Transverse colon (tissue), 4 donors: ENCODE results near the gene ABCC12. TPM values are rescaled to one million over a fixed set of nuclear protein-coding genes. Genes with fewer than 3 reads are reported as not detected.

Experiments used
- DNase-seq: peaks from one replicate; pipeline ENCODE4 v3.0.0-alpha.2; 2019
- H3K27ac ChIP-seq, 4 donors: fragments of 200-600 bp; sonication (generic); 2 replicates each; pipeline ENCODE4 v1.5.1; 2016 to 2018; ENCODE audit warnings: inconsistent platforms in 4 of 4
- H3K27me3 ChIP-seq: fragments of 200-600 bp; sonication (generic); 2 replicates; pipeline ENCODE4 v1.5.1; 2017; ENCODE audit warnings: inconsistent platforms
- H3K36me3 ChIP-seq, 4 donors: fragments of 200-600 bp; sonication (generic); 2 replicates each; pipeline ENCODE4 v1.5.1; 2017 to 2019; ENCODE audit warnings: inconsistent platforms in 4 of 4
- H3K4me1 ChIP-seq, 4 donors: fragments of 200-600 bp; sonication (generic); 2 replicates each; pipeline ENCODE4 v1.5.1; 2017 to 2020; ENCODE audit warnings: inconsistent platforms in 4 of 4
- H3K4me3 ChIP-seq, 4 donors: fragments of 200-600 bp; sonication (generic); 1 replicate in 1 of 4; 2 replicates in 3 of 4; pipeline versions ENCODE4 v1.5.1 to v1.6.1; 2017 to 2019; ENCODE audit warnings: inconsistent platforms in 4 of 4
- H3K9me3 ChIP-seq, 2 donors: fragments of 200-600 bp; sonication (generic); 2 replicates each; pipeline ENCODE4 v1.5.1; 2017 to 2019; ENCODE audit warnings: inconsistent platforms in 2 of 2
- EP300 ChIP-seq: sonication (generic); formaldehyde crosslinking; IDR thresholded peaks from one replicate; pipeline ENCODE4 v1.6.1; 2017; ENCODE audit warnings: antibody characterized with exemption, low read depth
- POLR2A ChIP-seq: fragments of 450-650 bp; IDR thresholded peaks from one replicate; pipeline ENCODE4 v1.6.1; 2016; ENCODE audit warnings: antibody characterized with exemption, mild to moderate bottlenecking, moderate library complexity
- POLR2AphosphoS5 ChIP-seq, 3 donors: sonication (generic); formaldehyde crosslinking; IDR thresholded peaks; one replicate each; pipeline ENCODE4 v1.6.1; 2016; ENCODE audit warnings: antibody characterized with exemption in 3 of 3
- WGBS, 2 donors: methylation state at CpG; one replicate each; pipeline ENCODE4 v1.1.5; 2018; ENCODE audit warnings: low coverage in 1 of 2; 5-methylcytosine and 5-hydroxymethylcytosine counted together
- in situ Hi-C, 4 donors: fragments of 200-750 bp; cut with MboI; loops; one replicate each; pipeline versions ENCODE4 v1.15.0 to v1.15.1; 2017; ENCODE audit warnings: low sequenced_read_pairs in 3 of 4, low pct_ligation_motif_present in 1 of 4, low pct_unique_long_range_greater_than_20kb in 1 of 4
- intact Hi-C: fragments of 100-400 bp; cut with DNase I; formaldehyde crosslinking; loops from one replicate; pipeline ENCODE4 v1.15.1; 2023; ENCODE audit warnings: low total_unique reads
- total RNA-seq, 4 donors: library from RNA; depleted of rRNA; stranded (reverse); fragments of >200 nt; gene quantifications; one replicate each; pipeline ENCODE4 v1.1.0, GENCODE V29; 2016
- TF ChIP-seq, protein P1 (sequence below), 5 experiments: fragments of 200-600 bp in 3 of 5; fragments of 450-650 bp in 2 of 5; sonication (generic) in 3 of 5; IDR thresholded peaks; 1 replicate in 2 of 5; 2 replicates in 3 of 5; pipeline ENCODE4 v1.5.1; 2016 to 2017; ENCODE audit warnings: antibody characterized with exemption in 5 of 5, inconsistent platforms in 3 of 5, mild to moderate bottlenecking in 2 of 5, moderate library complexity in 1 of 5

The ABCC12 gene
- total RNA-seq, 4 donors from 2014 or later, result not detected

GRCh38 chr16:48137822-48138221, 18.0 kb downstream of the ABCC12 start:
- no peaks in the 10 kb centered on the region for H3K36me3 ChIP-seq
- intact Hi-C loops (no loop called here), in situ Hi-C loops (no loop called here)
- no peaks in the 10 kb centered on the region for H3K4me1 ChIP-seq
- H3K27me3 ChIP-seq, result no peaks in the 10 kb centered on the region
- no peak overlapping the region for H3K27ac ChIP-seq
- no peak for DNase-seq
- 73 to 75% methylated on average over 2 to 3 of the region's 3 CpGs for WGBS, 2 donors
- no peak overlapping the region for H3K4me3 ChIP-seq
- TF ChIP-seq EP300 (no peak), POLR2A (no peak), POLR2AphosphoS5 (IDR thresholded peaks at IDR 0.05) (no peak)
- TF ChIP-seq, protein P1, sequence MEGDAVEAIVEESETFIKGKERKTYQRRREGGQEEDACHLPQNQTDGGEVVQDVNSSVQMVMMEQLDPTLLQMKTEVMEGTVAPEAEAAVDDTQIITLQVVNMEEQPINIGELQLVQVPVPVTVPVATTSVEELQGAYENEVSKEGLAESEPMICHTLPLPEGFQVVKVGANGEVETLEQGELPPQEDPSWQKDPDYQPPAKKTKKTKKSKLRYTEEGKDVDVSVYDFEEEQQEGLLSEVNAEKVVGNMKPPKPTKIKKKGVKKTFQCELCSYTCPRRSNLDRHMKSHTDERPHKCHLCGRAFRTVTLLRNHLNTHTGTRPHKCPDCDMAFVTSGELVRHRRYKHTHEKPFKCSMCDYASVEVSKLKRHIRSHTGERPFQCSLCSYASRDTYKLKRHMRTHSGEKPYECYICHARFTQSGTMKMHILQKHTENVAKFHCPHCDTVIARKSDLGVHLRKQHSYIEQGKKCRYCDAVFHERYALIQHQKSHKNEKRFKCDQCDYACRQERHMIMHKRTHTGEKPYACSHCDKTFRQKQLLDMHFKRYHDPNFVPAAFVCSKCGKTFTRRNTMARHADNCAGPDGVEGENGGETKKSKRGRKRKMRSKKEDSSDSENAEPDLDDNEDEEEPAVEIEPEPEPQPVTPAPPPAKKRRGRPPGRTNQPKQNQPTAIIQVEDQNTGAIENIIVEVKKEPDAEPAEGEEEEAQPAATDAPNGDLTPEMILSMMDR (IDR thresholded peaks at IDR 0.05), result no peak
- H3K9me3 ChIP-seq, result no peaks in the 10 kb centered on the region

DNA sequence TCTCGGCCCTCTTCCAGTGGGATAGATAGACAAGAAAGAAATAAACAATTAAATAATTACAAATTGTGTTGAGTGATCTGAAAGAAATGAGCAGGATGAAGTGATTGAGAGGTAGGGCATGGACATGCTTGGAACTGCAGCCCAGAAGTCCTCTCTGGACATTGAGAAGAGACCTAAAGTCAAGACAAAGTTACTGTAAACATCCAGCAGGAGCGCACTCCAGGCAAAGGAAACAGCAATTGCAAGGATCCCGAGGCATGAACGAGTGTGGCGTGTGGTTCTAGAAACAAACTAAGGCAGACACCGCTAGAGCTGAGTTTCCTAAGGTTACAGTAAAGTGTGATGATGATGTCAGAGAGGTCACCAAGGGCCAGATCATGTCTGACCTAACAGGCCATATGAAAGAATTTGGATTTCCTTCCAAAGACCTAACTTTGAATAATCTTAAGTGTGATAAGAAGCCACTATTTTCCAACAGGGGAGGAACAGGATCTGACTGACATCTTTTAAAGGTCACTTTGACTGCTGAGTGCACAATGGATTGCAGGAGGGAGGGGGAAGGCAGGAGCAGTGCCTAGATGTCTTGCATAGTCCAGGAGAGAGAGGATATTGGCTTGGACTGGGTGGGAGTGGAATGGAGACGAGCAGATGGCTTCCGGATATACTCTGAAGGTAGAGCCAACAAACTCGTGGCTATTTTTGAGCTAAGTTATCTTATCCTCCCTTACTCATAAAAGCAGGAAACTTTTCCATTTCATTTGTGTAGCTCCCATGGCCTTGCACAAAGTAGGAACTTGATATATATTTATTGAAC, 19.0 kb downstream of the ABCC12 start:
- TF ChIP-seq POLR2A (no peak), EP300 (no peak), POLR2AphosphoS5 (IDR thresholded peaks at IDR 0.05) (no peak)
- TF ChIP-seq, protein P1 (IDR thresholded peaks at IDR 0.05), result no peak
- WGBS, 2 donors, result 62 to 72% methylated on average over 7 to 9 of the region's 9 CpGs
- intact Hi-C loops, result no loop called here
- no peaks in the 10 kb centered on the region for H3K36me3 ChIP-seq
- no peaks in the 10 kb centered on the region for H3K9me3 ChIP-seq
- no peak overlapping the region for H3K27ac ChIP-seq
- in situ Hi-C loops, result no loop called here
- H3K4me1 ChIP-seq, result no peaks in the 10 kb centered on the region
- DNase-seq, result no peak
- no peaks in the 10 kb centered on the region for H3K27me3 ChIP-seq
- no peak overlapping the region for H3K4me3 ChIP-seq

DNA sequence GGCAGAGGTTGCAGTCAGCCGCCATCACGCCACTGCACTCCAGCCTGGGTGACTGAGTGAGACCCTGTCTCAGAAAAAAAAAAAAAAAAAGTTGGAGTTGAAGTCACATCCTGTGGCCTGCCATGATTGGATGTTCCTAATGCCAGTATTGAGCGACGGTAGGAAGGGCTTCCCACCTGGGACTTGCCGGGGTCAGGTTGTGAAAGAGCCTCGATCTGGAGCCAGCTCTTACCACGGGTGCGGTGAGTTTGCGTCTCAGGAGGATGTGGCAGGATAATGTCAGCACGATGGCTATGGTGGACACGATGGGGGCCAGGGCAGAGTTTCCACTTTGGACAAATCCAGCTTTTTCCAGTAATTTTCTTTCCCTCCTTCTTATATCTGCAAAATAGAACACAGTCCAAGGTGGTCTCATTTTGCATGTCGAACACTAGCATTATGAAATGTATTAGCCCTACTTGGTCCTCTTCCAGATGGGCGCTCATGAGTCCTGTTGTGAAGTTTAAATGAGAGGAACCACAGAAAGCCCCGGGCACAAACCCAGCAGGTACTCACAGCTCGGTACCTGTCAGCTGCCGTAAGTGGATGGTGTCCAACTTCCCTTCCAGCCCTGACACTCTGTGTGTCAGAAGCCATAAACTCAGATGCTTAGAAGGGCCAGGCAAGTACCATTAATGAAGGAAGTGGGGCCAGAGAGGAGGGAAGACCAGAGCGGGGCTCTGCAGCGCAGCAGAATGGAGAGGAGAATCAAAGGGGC, 22.2 kb downstream of the ABCC12 start:
- WGBS, 2 donors, result 75 to 86% methylated on average over 4 to 18 of the region's 18 CpGs
- no peak for TF ChIP-seq POLR2A
- no peak for TF ChIP-seq EP300
- no peak for TF ChIP-seq POLR2AphosphoS5 (IDR thresholded peaks at IDR 0.05)
- TF ChIP-seq, protein P1 (IDR thresholded peaks at IDR 0.05), result no peak

DNA sequence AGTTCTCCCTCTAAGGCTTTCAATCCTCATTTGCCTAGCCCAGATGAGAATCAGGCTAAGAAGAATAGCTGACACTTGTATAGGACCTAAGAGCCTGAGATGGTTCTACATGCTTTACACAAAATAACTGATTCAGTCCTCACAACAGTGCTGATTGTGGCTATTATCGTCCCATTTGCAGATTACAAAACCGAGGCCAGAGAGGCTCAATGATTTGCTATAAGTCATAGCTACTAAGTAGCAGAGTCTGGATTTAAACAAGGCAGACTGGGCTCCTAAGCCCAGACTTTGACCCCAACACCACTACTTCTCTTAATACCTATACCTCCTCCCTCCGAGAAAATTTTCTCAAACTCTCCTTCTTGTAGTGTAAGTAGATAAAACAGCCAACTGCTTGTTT, 23.1 kb downstream of the ABCC12 start:
- Histone ChIP-seq H3K4me3 (no peak overlapping the region), H3K4me1 (no peaks in the 10 kb centered on the region), H3K27me3 (no peaks in the 10 kb centered on the region), H3K9me3 (no peaks in the 10 kb centered on the region), H3K36me3 (no peaks in the 10 kb centered on the region), H3K27ac (no peak overlapping the region)
- in situ Hi-C loops (no loop called here), intact Hi-C loops (no loop called here)
- TF ChIP-seq POLR2A (no peak), EP300 (no peak), POLR2AphosphoS5 (IDR thresholded peaks at IDR 0.05) (no peak)
- TF ChIP-seq, protein P1 (IDR thresholded peaks at IDR 0.05), result no peak
- DNase-seq, result no peak
- WGBS, 2 donors, result 74 to 80% methylated on average over 2 to 3 of the region's 3 CpGs

More for the DNA sequence above, 22.2 kb downstream of the ABCC12 start:
- in situ Hi-C loops (no loop called here), intact Hi-C loops (no loop called here)
- H3K4me3 ChIP-seq, result no peak overlapping the region
- no peaks in the 10 kb centered on the region for H3K4me1 ChIP-seq
- no peaks in the 10 kb centered on the region for H3K9me3 ChIP-seq
- DNase-seq, result no peak
- no peaks in the 10 kb centered on the region for H3K27me3 ChIP-seq
- H3K36me3 ChIP-seq, result no peaks in the 10 kb centered on the region
- H3K27ac ChIP-seq, result no peak overlapping the region
